Vagina (tissue), 2 donors: Measurements from ENCODE around the gene IQGAP3. TPM values are rescaled to one million over a fixed set of nuclear protein-coding genes. Genes with fewer than 3 reads are reported as not detected.

Source experiments
- DNase-seq, 2 donors: peaks; one replicate each; pipeline ENCODE4 v3.0.0-alpha.2; 2017; ENCODE audit errors: extremely low spot score in 2 of 2
- H3K27ac ChIP-seq: fragments of 200-600 bp; sonication (generic); one replicate; pipeline ENCODE4 v1.5.1; 2019
- H3K27me3 ChIP-seq: fragments of 200-600 bp; sonication (generic); one replicate; pipeline ENCODE4 v1.5.1; 2019
- H3K36me3 ChIP-seq, 2 donors: fragments of 200-600 bp; sonication (generic); one replicate each; pipeline ENCODE4 v1.5.1; 2017 to 2019
- H3K4me1 ChIP-seq: fragments of 200-600 bp; sonication (generic); one replicate; pipeline ENCODE4 v1.5.1; 2019
- H3K4me3 ChIP-seq, 2 donors: fragments of 200-600 bp; sonication (generic); 1 replicate in 1 of 2; 2 replicates in 1 of 2; pipeline ENCODE4 v1.5.1; 2016 to 2019
- H3K9me3 ChIP-seq: fragments of 200-600 bp; sonication (generic); one replicate; pipeline ENCODE4 v1.5.1; 2019
- CTCF ChIP-seq, 3 experiments: fragments of 450-650 bp in 2 of 3; fragments of 200-600 bp in 1 of 3; sonication (generic) in 1 of 3; IDR thresholded peaks; one replicate each; pipeline ENCODE4 v1.5.1; 2017 to 2019; ENCODE audit warnings: antibody characterized with exemption in 3 of 3, mild to moderate bottlenecking in 2 of 3, moderate library complexity in 2 of 3
- POLR2A ChIP-seq, 2 donors: fragments of 450-650 bp; IDR thresholded peaks; one replicate each; pipeline ENCODE4 v1.6.1; 2017; ENCODE audit warnings: antibody characterized with exemption in 2 of 2, mild to moderate bottlenecking in 2 of 2, moderate library complexity in 2 of 2
- POLR2AphosphoS5 ChIP-seq, 2 donors: sonication (generic); formaldehyde crosslinking; IDR thresholded peaks; one replicate each; pipeline ENCODE4 v1.9.0; 2017; ENCODE audit warnings: antibody characterized with exemption in 2 of 2, mild to moderate bottlenecking in 2 of 2, low read depth in 1 of 2; ENCODE audit not compliant: insufficient read depth in 1 of 2
- intact Hi-C: fragments of 100-400 bp; cut with DNase I; formaldehyde crosslinking; loops from one replicate; pipeline ENCODE4 v1.15.1; 2023
- total RNA-seq: library from RNA; depleted of rRNA; stranded (reverse); fragments of >200 nt; gene quantifications from one replicate; pipeline ENCODE4 v1.2.3, GENCODE V29; 2016

The IQGAP3 gene
- total RNA-seq, 1 donor from 2014 or later: 2.9 TPM

GRCh38 chr1:156593661-156593989 is 21.3 kb upstream of the IQGAP3 start:
- TF ChIP-seq POLR2A (IDR thresholded peaks at IDR 0.05) (no peak), POLR2AphosphoS5 (IDR thresholded peaks at IDR 0.05; ENCODE audit: insufficient read depth in 1 of 2, low read depth in 1 of 2) (no peak), CTCF (IDR thresholded peaks at IDR 0.05) (no peak)
- intact Hi-C loops: no loop called here

DNA sequence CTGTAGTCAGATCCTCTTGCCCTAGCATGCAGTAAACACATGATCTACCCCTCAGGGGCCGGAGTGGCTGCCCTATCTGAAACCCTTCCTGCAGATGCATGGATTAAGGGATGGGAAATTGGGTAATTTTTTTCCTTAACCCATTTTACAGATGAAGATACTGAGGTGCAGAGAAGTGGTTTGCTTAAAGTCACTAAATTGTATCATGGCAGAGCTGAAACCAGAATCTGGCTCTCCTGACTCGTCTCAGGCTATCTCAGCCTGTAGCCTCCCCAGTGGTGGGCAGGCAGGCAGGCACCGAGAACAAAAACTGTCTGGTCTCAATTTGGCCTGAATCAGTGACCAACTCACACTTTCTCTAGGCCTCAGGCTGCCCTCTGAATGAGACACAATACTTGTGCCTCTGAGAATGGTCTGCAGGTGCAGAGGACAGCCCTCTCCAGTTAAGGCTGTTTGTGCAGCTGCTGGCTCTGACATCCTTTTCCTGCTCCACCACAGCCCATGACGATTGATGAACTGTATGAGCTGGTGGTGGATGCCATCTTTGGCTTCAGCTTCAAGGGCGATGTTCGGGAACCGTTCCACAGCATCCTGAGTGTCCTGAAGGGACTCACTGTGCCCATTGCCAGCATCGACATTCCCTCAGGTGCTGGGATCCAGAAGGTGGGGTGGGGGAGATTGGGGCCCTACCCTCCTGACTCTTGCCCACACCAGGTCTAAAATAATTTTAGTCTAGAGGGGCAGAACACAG is 20.7 kb upstream of the IQGAP3 start:
- Histone ChIP-seq H3K27me3 (no peaks in the 10 kb centered on the region), H3K9me3 (no peaks in the 10 kb centered on the region), H3K4me1 (peaks cover 20% of the 10 kb centered on the region), H3K27ac (no peak overlapping the region), H3K4me3 (no peak overlapping the region), H3K36me3 (peaks cover 0 to 36% of the 10 kb centered on the region in 2 donors)
- TF ChIP-seq CTCF (IDR thresholded peaks at IDR 0.05) (no peak), POLR2A (IDR thresholded peaks at IDR 0.05) (no peak), POLR2AphosphoS5 (IDR thresholded peaks at IDR 0.05; ENCODE audit: insufficient read depth in 1 of 2, low read depth in 1 of 2) (no peak)
- intact Hi-C loops: no loop called here
- DNase-seq: no peak

More at GRCh38 chr1:156593661-156593989, 21.3 kb upstream of the IQGAP3 start:
- Histone ChIP-seq H3K9me3 (no peaks in the 10 kb centered on the region), H3K4me3 (no peak overlapping the region), H3K36me3 (peaks cover 0 to 39% of the 10 kb centered on the region in 2 donors), H3K27me3 (no peaks in the 10 kb centered on the region), H3K27ac (no peak overlapping the region), H3K4me1 (peaks cover 20% of the 10 kb centered on the region)
- DNase-seq: no peak

- Histone ChIP-seq H3K27ac (peak overlapping the region; percentile 84), H3K36me3 (peaks cover 0 to 28% of the 10 kb centered on the region in 2 donors), H3K9me3 (no peaks in the 10 kb centered on the region), H3K27me3 (no peaks in the 10 kb centered on the region), H3K4me3 (peak overlapping the region; percentile 65 to 81), H3K4me1 (peaks cover 20% of the 10 kb centered on the region)
- DNase-seq: no peak
- TF ChIP-seq CTCF (IDR thresholded peaks at IDR 0.05) (no peak), POLR2A (IDR thresholded peaks at IDR 0.05) (no peak), POLR2AphosphoS5 (IDR thresholded peaks at IDR 0.05; ENCODE audit: insufficient read depth in 1 of 2, low read depth in 1 of 2) (no peak)
- intact Hi-C loops: no loop called here
Observed at GRCh38 chr1:156592158-156592909, 20.0 kb upstream of the IQGAP3 start.

DNA sequence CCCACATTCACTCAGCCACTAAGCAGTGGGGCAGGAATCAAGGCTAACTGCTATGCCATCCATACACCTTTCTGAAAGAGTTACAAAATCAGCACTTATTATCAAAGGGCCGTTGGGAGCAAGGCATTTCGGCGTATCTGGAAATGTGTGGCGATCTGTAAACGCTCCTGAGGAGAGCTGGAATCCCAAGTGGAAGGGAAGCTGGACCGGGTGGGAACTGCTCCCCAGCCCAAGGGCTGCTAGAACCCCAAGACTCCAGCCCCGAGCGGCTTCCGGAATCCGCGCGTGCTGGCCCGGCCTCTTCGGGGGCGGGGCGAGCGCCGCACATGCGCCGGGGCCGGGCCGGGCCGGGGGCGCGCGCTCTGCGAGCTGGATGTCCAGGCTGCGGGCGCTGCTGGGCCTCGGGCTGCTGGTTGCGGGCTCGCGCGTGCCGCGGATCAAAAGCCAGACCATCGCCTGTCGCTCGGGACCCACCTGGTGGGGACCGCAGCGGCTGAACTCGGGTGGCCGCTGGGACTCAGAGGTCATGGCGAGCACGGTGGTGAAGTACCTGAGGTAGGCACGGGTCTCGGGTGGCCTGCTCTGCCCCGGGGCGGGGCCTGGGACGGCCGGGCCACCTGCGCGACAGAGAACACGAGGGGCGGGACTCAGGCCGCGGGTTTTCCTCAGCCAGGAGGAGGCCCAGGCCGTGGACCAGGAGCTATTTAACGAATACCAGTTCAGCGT is 19.2 kb upstream of the IQGAP3 start, which contains the start of gene NAXE:
Gene NAXE (plus strand): TSS at position 345 of the 726 bp plus-strand sequence. CDS start 29 bp downstream, at position 374.
- Histone ChIP-seq H3K4me1 (peaks cover 20% of the 10 kb centered on the region), H3K36me3 (peaks cover 0 to 23% of the 10 kb centered on the region in 2 donors), H3K9me3 (no peaks in the 10 kb centered on the region), H3K27ac (peak within 1 kb of the TSS; percentile 84), H3K27me3 (no peaks in the 10 kb centered on the region), H3K4me3 (peak within 1 kb of the TSS; percentile 65 to 81)
- TF ChIP-seq POLR2A (IDR thresholded peaks at IDR 0.05) (peak in 1 of 2 donors; percentile 43), CTCF (IDR thresholded peaks at IDR 0.05) (no peak), POLR2AphosphoS5 (IDR thresholded peaks at IDR 0.05; ENCODE audit: insufficient read depth in 1 of 2, low read depth in 1 of 2) (peak; percentile 14 to 73)
- intact Hi-C loops: no loop called here
- DNase-seq: no peak
